Trophoblast cell (in vitro differentiated cells and primary cell): Measurements from ENCODE around the gene LIPG.

Experiments used
- DNase-seq, 2 donors: peaks; one replicate each; pipeline ENCODE4 v3.0.0-alpha.2; 2016
- H2AFZ ChIP-seq: 2 replicates; pipeline ENCODE4 v1.6.1; 2013; ENCODE audit warnings: low read length, moderate library complexity, mild to moderate bottlenecking; ENCODE audit not compliant: insufficient read depth, poor library complexity
- H2AK5ac ChIP-seq: 2 replicates; pipeline ENCODE4 v1.6.1; 2013; ENCODE audit warnings: mild to moderate bottlenecking, low read length
- H2BK120ac ChIP-seq: 2 replicates; pipeline ENCODE4 v1.6.1; 2013; ENCODE audit warnings: low read length, mild to moderate bottlenecking, moderate library complexity; ENCODE audit not compliant: insufficient read depth, poor library complexity
- H2BK12ac ChIP-seq: 2 replicates; pipeline ENCODE4 v1.6.1; 2013; ENCODE audit warnings: mild to moderate bottlenecking, low read length, moderate library complexity
- H2BK5ac ChIP-seq: 2 replicates; pipeline ENCODE4 v1.6.1; 2013; ENCODE audit warnings: low read length, low read depth, moderate library complexity, mild to moderate bottlenecking; ENCODE audit not compliant: poor library complexity
- H3K14ac ChIP-seq: 2 replicates; pipeline ENCODE4 v1.6.1; 2013; ENCODE audit warnings: mild to moderate bottlenecking, low read length
- H3K18ac ChIP-seq: 2 replicates; pipeline ENCODE4 v1.6.1; 2013; ENCODE audit warnings: mild to moderate bottlenecking, low read length
- H3K23ac ChIP-seq: 2 replicates; pipeline ENCODE4 v1.6.1; 2013; ENCODE audit warnings: low read length
- H3K27ac ChIP-seq: 2 replicates; pipeline ENCODE4 v1.5.1; 2013; ENCODE audit warnings: low read depth, mild to moderate bottlenecking, inconsistent platforms, low read length, moderate library complexity
- H3K27me3 ChIP-seq: 2 replicates; pipeline ENCODE4 v1.6.1; 2013; ENCODE audit warnings: inconsistent platforms, mild to moderate bottlenecking, low read length, moderate library complexity; ENCODE audit not compliant: insufficient read depth
- H3K36me3 ChIP-seq, 2 experiments: 1 replicate in 1 of 2; 2 replicates in 1 of 2; pipeline ENCODE4 v1.6.1; 2013; ENCODE audit warnings: low read length in 2 of 2, mild to moderate bottlenecking in 2 of 2, moderate library complexity in 1 of 2; ENCODE audit not compliant: insufficient read depth in 2 of 2, control insufficient read depth in 1 of 2
- H3K4ac ChIP-seq: 2 replicates; pipeline ENCODE4 v1.6.1; 2013; ENCODE audit warnings: low read depth, mild to moderate bottlenecking, low read length, moderate library complexity
- H3K4me1 ChIP-seq, 2 experiments: 1 replicate in 1 of 2; 2 replicates in 1 of 2; pipeline ENCODE4 v1.6.1; 2013; ENCODE audit warnings: low read length in 2 of 2, mild to moderate bottlenecking in 2 of 2, moderate library complexity in 1 of 2; ENCODE audit not compliant: insufficient read depth in 2 of 2, control insufficient read depth in 1 of 2
- H3K4me2 ChIP-seq: 2 replicates; pipeline ENCODE4 v1.6.1; 2013; ENCODE audit warnings: inconsistent platforms, mild to moderate bottlenecking, low read length, moderate library complexity
- H3K4me3 ChIP-seq: 2 replicates; pipeline ENCODE4 v1.5.1; 2013; ENCODE audit warnings: mild to moderate bottlenecking, low read depth, low read length, inconsistent platforms
- H3K79me1 ChIP-seq: one replicate; pipeline ENCODE4 v1.6.1; 2013; ENCODE audit warnings: low read length
- H3K79me2 ChIP-seq: 2 replicates; pipeline ENCODE4 v1.6.1; 2013; ENCODE audit warnings: low read length, mild to moderate bottlenecking; ENCODE audit not compliant: control insufficient read depth, insufficient read depth, poor library complexity
- H3K9ac ChIP-seq: 2 replicates; pipeline ENCODE4 v1.6.1; 2013; ENCODE audit warnings: mild to moderate bottlenecking, low read length
- H3K9me3 ChIP-seq: 2 replicates; pipeline ENCODE4 v1.6.1; 2013; ENCODE audit warnings: low read depth, mild to moderate bottlenecking, control low read depth, inconsistent platforms, low read length; ENCODE audit not compliant: insufficient read depth
- H4K12ac ChIP-seq: 2 replicates; pipeline ENCODE4 v1.6.1; 2013; ENCODE audit warnings: low read depth, mild to moderate bottlenecking, low read length, moderate library complexity
- H4K8ac ChIP-seq: 2 replicates; pipeline ENCODE4 v1.6.1; 2013; ENCODE audit warnings: low read depth, mild to moderate bottlenecking, low read length, moderate library complexity
- H4K91ac ChIP-seq: one replicate; pipeline ENCODE4 v1.6.1; 2013; ENCODE audit warnings: low read depth, mild to moderate bottlenecking, low read length, moderate library complexity
- WGBS: extraction: QIAGEN DNeasy Blood & Tissue Kit; methylation state at CpG from one replicate; pipeline ENCODE4 v1.1.7; 2013; ENCODE audit warnings: missing lambda C conversion rate; ENCODE audit not compliant: insufficient read length, insufficient coverage; ENCODE audit errors: extremely low coverage; 5-methylcytosine and 5-hydroxymethylcytosine counted together

LIPG gene

GRCh38 chr18:49590608-49591007, 28.8 kb downstream of the LIPG start:
- Histone ChIP-seq H2AFZ (no peak overlapping the region), H3K79me2 (no peaks in the 10 kb centered on the region), H3K4ac (no peak overlapping the region), H3K36me3 (peaks cover 14 to 23% of the 10 kb centered on the region in 2 experiments), H3K23ac (no peak overlapping the region), H3K9ac (no peak overlapping the region), H2BK120ac (no peak overlapping the region), H3K14ac (no peak overlapping the region), H2AK5ac (no peak overlapping the region), H3K4me2 (no peak overlapping the region), H3K79me1 (no peaks in the 10 kb centered on the region), H4K91ac (no peak overlapping the region), H3K27me3 (no peaks in the 10 kb centered on the region), H3K18ac (no peak overlapping the region), H2BK12ac (no peak overlapping the region), H3K4me1 (no peaks in the 10 kb centered on the region), H3K4me3 (no peak overlapping the region), H4K12ac (no peak overlapping the region), H2BK5ac (no peak overlapping the region), H3K9me3 (peaks cover 3% of the 10 kb centered on the region), H4K8ac (no peak overlapping the region), H3K27ac (no peak overlapping the region)
- no CpG with 5 or more reads among the region's 10 CpGs for WGBS
- DNase-seq, result no peak

GRCh38 chr18:49591271-49591670, 29.4 kb downstream of the LIPG start:
- Histone ChIP-seq H2BK5ac (no peak overlapping the region), H2AFZ (no peak overlapping the region), H3K36me3 (peaks cover 14 to 23% of the 10 kb centered on the region in 2 experiments), H2AK5ac (no peak overlapping the region), H3K79me1 (no peaks in the 10 kb centered on the region), H2BK12ac (no peak overlapping the region), H3K79me2 (no peaks in the 10 kb centered on the region), H3K9me3 (peaks cover 3% of the 10 kb centered on the region), H3K18ac (no peak overlapping the region), H2BK120ac (no peak overlapping the region), H4K8ac (no peak overlapping the region), H3K4me1 (no peaks in the 10 kb centered on the region), H3K4me3 (no peak overlapping the region), H3K27me3 (no peaks in the 10 kb centered on the region), H4K12ac (no peak overlapping the region), H3K4me2 (no peak overlapping the region), H3K4ac (no peak overlapping the region), H3K27ac (no peak overlapping the region), H3K14ac (no peak overlapping the region), H4K91ac (no peak overlapping the region), H3K9ac (no peak overlapping the region), H3K23ac (no peak overlapping the region)
- no peak for DNase-seq
- no CpG with 5 or more reads among the region's 3 CpGs for WGBS

- WGBS, result no CpG with 5 or more reads among the region's 4 CpGs
- no peak overlapping the region for H3K23ac ChIP-seq
- no peaks in the 10 kb centered on the region for H3K27me3 ChIP-seq
Measured at GRCh38 chr18:49591775-49592174, 29.9 kb downstream of the LIPG start.

GRCh38 chr18:49596687-49597086, 34.8 kb downstream of the LIPG start:
- Histone ChIP-seq H3K27me3 (no peaks in the 10 kb centered on the region), H3K23ac (no peak overlapping the region), H3K18ac (no peak overlapping the region), H3K27ac (no peak overlapping the region), H2BK120ac (no peak overlapping the region), H3K4me3 (no peak overlapping the region), H2AK5ac (no peak overlapping the region), H3K4me1 (peaks cover 0 to 3% of the 10 kb centered on the region in 2 experiments), H3K14ac (no peak overlapping the region), H3K36me3 (no peaks in the 10 kb centered on the region), H3K9ac (no peak overlapping the region), H3K79me2 (no peaks in the 10 kb centered on the region), H4K12ac (no peak overlapping the region), H3K4me2 (no peak overlapping the region), H2BK5ac (no peak overlapping the region), H2AFZ (no peak overlapping the region), H4K8ac (no peak overlapping the region), H3K9me3 (no peaks in the 10 kb centered on the region), H2BK12ac (no peak overlapping the region), H4K91ac (no peak overlapping the region), H3K4ac (no peak overlapping the region), H3K79me1 (no peaks in the 10 kb centered on the region)
- DNase-seq, result no peak
- WGBS, result no CpG with 5 or more reads among the region's 3 CpGs

More at GRCh38 chr18:49591775-49592174, 29.9 kb downstream of the LIPG start:
- Histone ChIP-seq H2BK5ac (no peak overlapping the region), H3K4ac (no peak overlapping the region), H4K12ac (no peak overlapping the region), H3K4me1 (no peaks in the 10 kb centered on the region), H3K14ac (no peak overlapping the region), H3K9ac (no peak overlapping the region), H3K4me3 (no peak overlapping the region), H3K18ac (no peak overlapping the region), H2BK120ac (no peak overlapping the region), H3K79me1 (no peaks in the 10 kb centered on the region), H3K79me2 (no peaks in the 10 kb centered on the region), H2AK5ac (no peak overlapping the region), H2BK12ac (no peak overlapping the region), H4K91ac (no peak overlapping the region), H3K27ac (no peak overlapping the region), H3K4me2 (no peak overlapping the region), H4K8ac (no peak overlapping the region), H2AFZ (no peak overlapping the region), H3K36me3 (peaks cover 14 to 19% of the 10 kb centered on the region in 2 experiments), H3K9me3 (peaks cover 3% of the 10 kb centered on the region)
- DNase-seq, result no peak
